Measurements from ENCODE around the gene ZBTB7C. TPM values are rescaled to one million over a fixed set of nuclear protein-coding genes. Genes with fewer than 3 reads are reported as not detected.

ZBTB7C gene
- total RNA-seq, 3 donors from 2014 or later (not counting 1 experiment from before 2014, with no cell fraction given): 0.07 TPM; not detected in 2

DNA sequence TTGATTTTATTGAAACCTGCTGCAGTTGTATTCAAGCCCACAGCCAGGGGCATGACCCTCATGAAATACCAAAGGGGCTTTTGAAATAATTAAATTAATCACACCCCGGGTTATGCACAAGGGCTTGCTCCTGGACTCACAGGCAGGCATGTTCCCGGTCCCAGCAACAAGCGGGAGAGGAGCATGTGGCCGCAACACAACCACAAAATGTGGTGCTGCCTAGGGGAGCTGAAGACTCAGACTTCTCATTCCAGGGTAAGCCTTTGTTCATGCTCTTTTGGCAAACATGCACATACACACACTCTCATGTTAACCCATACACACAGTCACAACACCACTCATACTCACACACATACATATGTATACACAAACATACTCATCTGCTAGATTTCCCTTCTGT, 245.1 kb downstream of the ZBTB7C start:
- DNase-seq (no peak), ATAC-seq (no peak)
- H3K4me1 ChIP-seq (ENCODE audit: control insufficient read depth, insufficient read depth, low read length): peaks cover 16% of the 10 kb centered on the region
- H3K27ac ChIP-seq (ENCODE audit: low read length): no peak overlapping the region
- no peak overlapping the region for H3K27ac Mint-ChIP-seq
- no peaks in the 10 kb centered on the region for H3K9me3 Mint-ChIP-seq
- peaks cover 0 to 17% of the 10 kb centered on the region in 2 donors for H3K4me1 Mint-ChIP-seq
- no peaks in the 10 kb centered on the region for H3K36me3 ChIP-seq (ENCODE audit: control insufficient read depth, insufficient read depth, low read length)
- TF ChIP-seq, protein P1, sequence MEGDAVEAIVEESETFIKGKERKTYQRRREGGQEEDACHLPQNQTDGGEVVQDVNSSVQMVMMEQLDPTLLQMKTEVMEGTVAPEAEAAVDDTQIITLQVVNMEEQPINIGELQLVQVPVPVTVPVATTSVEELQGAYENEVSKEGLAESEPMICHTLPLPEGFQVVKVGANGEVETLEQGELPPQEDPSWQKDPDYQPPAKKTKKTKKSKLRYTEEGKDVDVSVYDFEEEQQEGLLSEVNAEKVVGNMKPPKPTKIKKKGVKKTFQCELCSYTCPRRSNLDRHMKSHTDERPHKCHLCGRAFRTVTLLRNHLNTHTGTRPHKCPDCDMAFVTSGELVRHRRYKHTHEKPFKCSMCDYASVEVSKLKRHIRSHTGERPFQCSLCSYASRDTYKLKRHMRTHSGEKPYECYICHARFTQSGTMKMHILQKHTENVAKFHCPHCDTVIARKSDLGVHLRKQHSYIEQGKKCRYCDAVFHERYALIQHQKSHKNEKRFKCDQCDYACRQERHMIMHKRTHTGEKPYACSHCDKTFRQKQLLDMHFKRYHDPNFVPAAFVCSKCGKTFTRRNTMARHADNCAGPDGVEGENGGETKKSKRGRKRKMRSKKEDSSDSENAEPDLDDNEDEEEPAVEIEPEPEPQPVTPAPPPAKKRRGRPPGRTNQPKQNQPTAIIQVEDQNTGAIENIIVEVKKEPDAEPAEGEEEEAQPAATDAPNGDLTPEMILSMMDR (IDR thresholded peaks at IDR 0.05): no peak
- no peaks in the 10 kb centered on the region for H3K27me3 ChIP-seq (ENCODE audit: control insufficient read depth, insufficient read depth, low read length)
- no peaks in the 10 kb centered on the region for H3K36me3 Mint-ChIP-seq
- H3K4me3 ChIP-seq (ENCODE audit: low read length): no peak overlapping the region
- intact Hi-C loops (cut with micrococcal nuclease): no loop called here
- H3K9me3 ChIP-seq (ENCODE audit: control insufficient read depth, insufficient read depth, low read length): no peaks in the 10 kb centered on the region
- WGBS (ENCODE audit: insufficient coverage): over 99% methylated on average over 4 of the region's 4 CpGs
- peaks cover 1 to 4% of the 10 kb centered on the region in 2 donors for H3K27me3 Mint-ChIP-seq (ENCODE audit: low read depth in 2 of 2)
- H3K4me3 Mint-ChIP-seq: no peak overlapping the region

GRCh38 chr18:48163738-48164115, 245.5 kb downstream of the ZBTB7C start:
- no peaks in the 10 kb centered on the region for H3K36me3 ChIP-seq (ENCODE audit: control insufficient read depth, insufficient read depth, low read length)
- intact Hi-C loops (cut with micrococcal nuclease): no loop called here
- no peaks in the 10 kb centered on the region for H3K9me3 ChIP-seq (ENCODE audit: control insufficient read depth, insufficient read depth, low read length)
- no peak overlapping the region for H3K27ac Mint-ChIP-seq
- H3K4me1 ChIP-seq (ENCODE audit: control insufficient read depth, insufficient read depth, low read length): peaks cover 16% of the 10 kb centered on the region
- H3K27ac ChIP-seq (ENCODE audit: low read length): no peak overlapping the region
- H3K9me3 Mint-ChIP-seq: no peaks in the 10 kb centered on the region
- no peak for ATAC-seq
- DNase-seq: no peak
- H3K27me3 Mint-ChIP-seq (ENCODE audit: low read depth in 2 of 2): peaks cover 0 to 4% of the 10 kb centered on the region in 2 donors
- TF ChIP-seq, protein P1 (IDR thresholded peaks at IDR 0.05): no peak
- WGBS (ENCODE audit: insufficient coverage): 84% methylated on average over 3 of the region's 3 CpGs
- no peak overlapping the region for H3K4me3 ChIP-seq (ENCODE audit: low read length)
- peaks cover 0 to 17% of the 10 kb centered on the region in 2 donors for H3K4me1 Mint-ChIP-seq
- H3K4me3 Mint-ChIP-seq: no peak overlapping the region
- no peaks in the 10 kb centered on the region for H3K27me3 ChIP-seq (ENCODE audit: control insufficient read depth, insufficient read depth, low read length)
- no peaks in the 10 kb centered on the region for H3K36me3 Mint-ChIP-seq

DNA sequence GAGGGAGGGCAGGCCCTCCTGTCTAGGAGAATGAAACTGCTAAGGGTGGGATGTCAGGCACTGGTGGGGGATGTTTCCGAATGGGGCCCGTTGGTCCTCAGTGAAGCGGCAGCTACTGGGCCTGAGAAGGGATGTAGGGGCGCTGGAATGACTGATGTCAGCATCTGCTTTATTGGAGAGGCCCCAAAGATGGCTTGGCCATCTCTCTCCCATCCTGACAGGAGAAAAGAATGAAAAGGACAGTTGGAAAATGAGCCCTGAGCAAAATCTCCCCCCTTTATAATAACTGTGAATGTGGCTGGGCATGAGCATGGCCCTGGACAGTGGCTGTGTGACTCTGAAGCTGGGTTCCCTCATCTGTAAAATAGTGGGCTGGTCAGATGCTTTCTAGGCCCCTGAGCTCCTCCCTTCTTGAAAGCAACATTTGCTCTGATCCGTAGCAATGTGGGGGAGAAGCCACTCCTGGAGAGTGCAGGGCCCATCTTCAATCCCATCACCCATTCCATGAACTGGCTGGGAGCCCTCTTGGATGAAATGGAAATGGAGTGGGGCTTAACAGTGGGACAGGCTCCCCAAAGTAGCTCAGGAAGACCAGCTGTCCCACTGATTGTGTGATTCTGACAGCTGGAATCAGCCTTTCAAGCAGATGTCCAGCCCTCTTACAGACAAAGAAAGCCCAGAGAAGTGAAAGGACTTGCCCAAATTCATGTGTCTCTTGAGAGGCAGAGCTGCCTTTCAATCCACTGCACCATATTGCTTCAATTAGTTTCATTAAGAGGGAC, 246.0 kb downstream of the ZBTB7C start:
- Mint-ChIP-seq H3K4me3 (no peak overlapping the region), H3K27ac (peak overlapping the region in 1 of 2 donors; percentile 31), H3K4me1 (peaks cover 0 to 17% of the 10 kb centered on the region in 2 donors), H3K9me3 (no peaks in the 10 kb centered on the region), H3K36me3 (no peaks in the 10 kb centered on the region), H3K27me3 (ENCODE audit: low read depth in 2 of 2) (peaks cover 0 to 4% of the 10 kb centered on the region in 2 donors)
- no peak overlapping the region for H3K27ac ChIP-seq (ENCODE audit: low read length)
- ATAC-seq: no peak
- no peak overlapping the region for H3K4me3 ChIP-seq (ENCODE audit: low read length)
- H3K4me1 ChIP-seq (ENCODE audit: control insufficient read depth, insufficient read depth, low read length): peaks cover 16% of the 10 kb centered on the region
- no peaks in the 10 kb centered on the region for H3K27me3 ChIP-seq (ENCODE audit: control insufficient read depth, insufficient read depth, low read length)
- H3K36me3 ChIP-seq (ENCODE audit: control insufficient read depth, insufficient read depth, low read length): no peaks in the 10 kb centered on the region
- TF ChIP-seq, protein P1 (IDR thresholded peaks at IDR 0.05): no peak
- DNase-seq: no peak
- intact Hi-C loops (cut with micrococcal nuclease): no loop called here
- no peaks in the 10 kb centered on the region for H3K9me3 ChIP-seq (ENCODE audit: control insufficient read depth, insufficient read depth, low read length)
- 95% methylated on average over 4 of the region's 5 CpGs for WGBS (ENCODE audit: insufficient coverage)
